ENCODE measurements around the gene DNAH14.

DNA sequence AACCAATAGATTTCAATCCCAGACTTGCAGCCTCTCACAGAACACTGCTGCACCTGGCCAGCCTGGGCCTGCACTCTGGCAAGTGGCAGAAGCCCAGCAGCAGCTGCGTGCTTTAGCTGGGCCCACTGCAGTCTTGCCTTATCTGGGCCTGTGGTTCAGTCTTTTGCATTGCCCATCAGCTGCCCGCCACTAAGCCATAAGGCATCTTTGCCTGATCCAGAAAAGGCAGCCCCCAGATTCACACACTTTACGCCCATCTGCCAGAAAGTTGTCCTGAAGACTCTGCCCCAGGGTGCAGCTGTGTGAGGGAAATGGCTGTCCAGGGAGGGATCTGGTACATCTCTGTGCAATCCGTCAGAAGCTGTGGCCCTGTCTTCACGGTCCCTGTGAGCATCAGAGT lies 217.0 kb downstream of the DNAH14 start:
- TF ChIP-seq, protein P1, sequence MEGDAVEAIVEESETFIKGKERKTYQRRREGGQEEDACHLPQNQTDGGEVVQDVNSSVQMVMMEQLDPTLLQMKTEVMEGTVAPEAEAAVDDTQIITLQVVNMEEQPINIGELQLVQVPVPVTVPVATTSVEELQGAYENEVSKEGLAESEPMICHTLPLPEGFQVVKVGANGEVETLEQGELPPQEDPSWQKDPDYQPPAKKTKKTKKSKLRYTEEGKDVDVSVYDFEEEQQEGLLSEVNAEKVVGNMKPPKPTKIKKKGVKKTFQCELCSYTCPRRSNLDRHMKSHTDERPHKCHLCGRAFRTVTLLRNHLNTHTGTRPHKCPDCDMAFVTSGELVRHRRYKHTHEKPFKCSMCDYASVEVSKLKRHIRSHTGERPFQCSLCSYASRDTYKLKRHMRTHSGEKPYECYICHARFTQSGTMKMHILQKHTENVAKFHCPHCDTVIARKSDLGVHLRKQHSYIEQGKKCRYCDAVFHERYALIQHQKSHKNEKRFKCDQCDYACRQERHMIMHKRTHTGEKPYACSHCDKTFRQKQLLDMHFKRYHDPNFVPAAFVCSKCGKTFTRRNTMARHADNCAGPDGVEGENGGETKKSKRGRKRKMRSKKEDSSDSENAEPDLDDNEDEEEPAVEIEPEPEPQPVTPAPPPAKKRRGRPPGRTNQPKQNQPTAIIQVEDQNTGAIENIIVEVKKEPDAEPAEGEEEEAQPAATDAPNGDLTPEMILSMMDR (IDR thresholded peaks at IDR 0.05; ENCODE audit: poor library complexity) = no peak
- TF ChIP-seq EZH2 (IDR thresholded peaks at IDR 0.05; ENCODE audit: borderline replicate concordance) = no peak
- TF ChIP-seq EZH2phosphoT487 (IDR thresholded peaks at IDR 0.05; ENCODE audit: low read depth, severe bottlenecking, unreplicated experiment) = no peak
